ENCODE data around the gene COPB1. TPM values are rescaled to one million over a fixed set of nuclear protein-coding genes. Genes with fewer than 3 reads are reported as not detected.

The COPB1 gene
- total and polyA plus RNA-seq, 2 of the 8 experiments (the other 6 are each of a cell fraction or from before 2014, with no cell fraction given): 28.7 to 72.1 TPM

DNA sequence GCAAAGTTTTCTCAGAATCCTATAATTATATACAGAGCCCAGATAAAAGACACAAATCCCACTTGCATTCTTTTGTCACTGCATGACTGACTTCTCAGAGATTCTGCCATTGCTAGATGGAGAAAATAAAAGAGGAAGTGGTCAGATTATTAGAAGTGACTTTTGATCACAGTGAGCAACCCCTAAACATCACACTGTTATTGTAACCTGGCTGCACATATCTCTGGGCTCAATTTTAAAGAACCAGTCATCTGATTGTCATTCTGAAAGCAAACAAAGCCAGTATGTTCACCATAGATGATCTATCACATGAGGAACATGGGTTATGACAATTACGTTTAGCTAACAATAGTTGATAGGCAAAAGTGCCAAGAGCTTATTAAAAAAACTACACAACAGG lies 47.8 kb downstream of the COPB1 start:
- H2AK5ac ChIP-seq (ENCODE audit: low read depth, low read length): no peak overlapping the region
- H3K4me3 ChIP-seq (ENCODE audit: extremely low read depth in 1 of 4, insufficient read depth in 2 of 4, low read depth in 3 of 4, low read length in 4 of 4): no peak overlapping the region
- H3K56ac ChIP-seq (replicated peaks; ENCODE audit: insufficient read length, low read depth, low read length): no peak overlapping the region
- H2BK120ac ChIP-seq (replicated peaks; ENCODE audit: low read depth, low read length): no peak overlapping the region
- no peaks in the 10 kb centered on the region for H3K27me3 ChIP-seq (replicated peaks in 1 of 4; ENCODE audit: control insufficient read depth in 3 of 4, extremely low read depth in 1 of 4, insufficient read depth in 3 of 4, low read length in 3 of 4)
- ChIA-PET POLR2A (ENCODE audit: partially characterized antibody) (no interaction called here), CTCF (ENCODE audit: partially characterized antibody) (interaction anchor here (0.7 to 7.3 kb wide), 5 partner anchors 8 to 149 kb away, joined by 3 to 127 read pairs (median 6); no protein-coding TSS in a partner anchor)
- H3K27ac ChIP-seq (ENCODE audit: low read depth, low read length): no peak overlapping the region
- no peak overlapping the region for H4K8ac ChIP-seq (ENCODE audit: extremely low read depth, insufficient read depth, low read length)
- H2AFZ ChIP-seq (ENCODE audit: low read length): no peak overlapping the region
- no peak overlapping the region for H3K4me2 ChIP-seq (ENCODE audit: insufficient read depth in 1 of 2, low read depth in 2 of 2, low read length in 2 of 2)
- WGBS, 2 experiments (ENCODE audit: extremely low coverage in 1 of 2, insufficient coverage in 1 of 2, insufficient read length in 1 of 2, insufficient replicate concordance in 2 of 2, low coverage in 1 of 2, low lambda C conversion rate in 2 of 2, missing lambda C conversion rate in 1 of 2): 95% methylated on average over 1 of the region's 1 CpG; no CpG with 5 or more reads in 1 of the 2 experiments
- FAIRE-seq (no peak), DNase-seq (ENCODE audit: low read depth in 1 of 2, low spot score in 2 of 2) (no peak)
- H3K79me1 ChIP-seq (ENCODE audit: low read depth, low read length): no peaks in the 10 kb centered on the region
- no peak overlapping the region for H2BK12ac ChIP-seq (ENCODE audit: low read depth, low read length)
- peaks cover 0 to 3% (median 0%) of the 10 kb centered on the region in 4 experiments; a peak in 1 of 8 replicates for H3K36me3 ChIP-seq (ENCODE audit: control insufficient read depth in 2 of 4, insufficient read depth in 4 of 4, low read length in 3 of 4)
- H3K23me2 ChIP-seq (ENCODE audit: low read depth, low read length): no peaks in the 10 kb centered on the region
- H4K91ac ChIP-seq (replicated peaks; ENCODE audit: insufficient read length, low read length): no peak overlapping the region
- H3K9ac ChIP-seq (replicated peaks in 1 of 4; ENCODE audit: extremely low read depth in 1 of 4, low read depth in 3 of 4, low read length in 3 of 4): no peak overlapping the region
- H3K23ac ChIP-seq (ENCODE audit: insufficient read length): no peak overlapping the region
- no peaks in the 10 kb centered on the region for H3K9me3 ChIP-seq (ENCODE audit: insufficient read depth in 2 of 2, low read depth in 1 of 2, low read length in 1 of 2)
- H4K5ac ChIP-seq (ENCODE audit: insufficient read length, low read depth, low read length): no peak overlapping the region
- no peak overlapping the region for H3K18ac ChIP-seq (ENCODE audit: extremely low read depth, low read length)
- H3K4ac ChIP-seq (replicated peaks; ENCODE audit: insufficient read length, low read depth, low read length): no peak overlapping the region
- no peaks in the 10 kb centered on the region for H3K4me1 ChIP-seq (replicated peaks in 1 of 4; ENCODE audit: control insufficient read depth in 3 of 4, insufficient read depth in 4 of 4, low read length in 3 of 4)
- H2BK20ac ChIP-seq (ENCODE audit: low read length): no peak overlapping the region
- no peak overlapping the region for H2BK5ac ChIP-seq (ENCODE audit: low read depth, low read length)
- no peak overlapping the region for H3K14ac ChIP-seq (ENCODE audit: insufficient read length)
- no peak overlapping the region for H2BK15ac ChIP-seq (ENCODE audit: low read length)
- H4K20me1 ChIP-seq (replicated peaks in 1 of 2; ENCODE audit: control insufficient read depth in 1 of 2, insufficient read depth in 2 of 2, low read length in 2 of 2): no peaks in the 10 kb centered on the region
- H3K79me2 ChIP-seq (ENCODE audit: control insufficient read depth in 1 of 2, insufficient read depth in 2 of 2, low read length in 2 of 2): no peaks in the 10 kb centered on the region
- TF ChIP-seq GABPA (IDR thresholded peaks at IDR 0.05; ENCODE audit: borderline replicate concordance, insufficient read depth, low read length) (no peak), CBX8 (IDR thresholded peaks at IDR 0.05; ENCODE audit: borderline replicate concordance, low read depth, low read length) (no peak), CBX5 (IDR thresholded peaks at IDR 0.05; ENCODE audit: low read depth, low read length) (no peak), KDM1A (IDR thresholded peaks at IDR 0.05; ENCODE audit: borderline replicate concordance, low read length) (no peak), HDAC2 (IDR thresholded peaks at IDR 0.05; ENCODE audit: borderline replicate concordance in 1 of 2, low read depth in 2 of 2, low read length in 2 of 2) (no peak), CTBP2 (IDR thresholded peaks at IDR 0.05; ENCODE audit: borderline replicate concordance, insufficient read depth, insufficient read length, low read length) (no peak), SIX5 (IDR thresholded peaks at IDR 0.05; ENCODE audit: low read depth, low read length) (no peak), SAP30 (IDR thresholded peaks at IDR 0.05; ENCODE audit: insufficient read depth, insufficient replicate concordance, low read length) (no peak), HDAC6 (IDR thresholded peaks at IDR 0.05; ENCODE audit: low read depth, low read length) (no peak)
- TF ChIP-seq, protein P1, sequence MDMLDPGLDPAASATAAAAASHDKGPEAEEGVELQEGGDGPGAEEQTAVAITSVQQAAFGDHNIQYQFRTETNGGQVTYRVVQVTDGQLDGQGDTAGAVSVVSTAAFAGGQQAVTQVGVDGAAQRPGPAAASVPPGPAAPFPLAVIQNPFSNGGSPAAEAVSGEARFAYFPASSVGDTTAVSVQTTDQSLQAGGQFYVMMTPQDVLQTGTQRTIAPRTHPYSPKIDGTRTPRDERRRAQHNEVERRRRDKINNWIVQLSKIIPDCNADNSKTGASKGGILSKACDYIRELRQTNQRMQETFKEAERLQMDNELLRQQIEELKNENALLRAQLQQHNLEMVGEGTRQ (IDR thresholded peaks at IDR 0.05; ENCODE audit: low read length): no peak
- TF ChIP-seq, protein P2, sequence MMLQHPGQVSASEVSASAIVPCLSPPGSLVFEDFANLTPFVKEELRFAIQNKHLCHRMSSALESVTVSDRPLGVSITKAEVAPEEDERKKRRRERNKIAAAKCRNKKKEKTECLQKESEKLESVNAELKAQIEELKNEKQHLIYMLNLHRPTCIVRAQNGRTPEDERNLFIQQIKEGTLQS (IDR thresholded peaks at IDR 0.05; ENCODE audit: insufficient read depth, low read depth, low read length): no peak

Data from H1 (cell line).